SK-N-MC (cell line): ENCODE data around the gene ERC2.

Experiments used
- DNase-seq: peaks from one replicate; pipeline ENCODE4 v3.0.0-alpha.2; 2011; ENCODE audit warnings: low read depth, low spot score
- H3K27ac ChIP-seq: fragments of 200-600 bp; sonication (generic); 2 replicates; pipeline ENCODE4 v1.5.1; 2016; ENCODE audit warnings: mixed run types
- H3K36me3 ChIP-seq: fragments of 200-600 bp; sonication (generic); 2 replicates; pipeline ENCODE4 v1.6.1; 2017; ENCODE audit warnings: antibody characterized with exemption, low read length, mixed read lengths; ENCODE audit not compliant: insufficient read depth
- H3K4me3 ChIP-seq: fragments of 200-600 bp; sonication (generic); 2 replicates; pipeline ENCODE4 v1.5.1; 2016
- H3K9ac ChIP-seq: fragments of 200-600 bp; sonication (generic); 2 replicates; pipeline ENCODE4 v1.8.0; 2017; ENCODE audit warnings: mixed run types, mixed read lengths; ENCODE audit not compliant: insufficient read length
- H3K9me3 ChIP-seq: fragments of 200-600 bp; sonication (generic); 2 replicates; pipeline ENCODE4 v1.6.1; 2017; ENCODE audit warnings: low read depth, mild to moderate bottlenecking, antibody characterized with exemption, low read length, moderate library complexity, mixed read lengths
- EZH2 ChIP-seq: fragments of 200-600 bp; sonication (generic); IDR thresholded peaks from one replicate; pipeline ENCODE4 v1.6.1; 2017; ENCODE audit warnings: antibody characterized with exemption
- FOXP2 ChIP-seq: optimal IDR thresholded peaks from 2 replicates; pipeline ENCODE3; 2011; ENCODE audit warnings: mild to moderate bottlenecking, moderate library complexity; ENCODE audit not compliant: insufficient read depth; ENCODE audit errors: extremely low read length, control extremely low read depth
- POLR2AphosphoS5 ChIP-seq: IDR thresholded peaks from 2 replicates; pipeline ENCODE4 v1.6.1; 2012; ENCODE audit warnings: mild to moderate bottlenecking, low read depth, low read length, borderline replicate concordance

ERC2 gene

DNA sequence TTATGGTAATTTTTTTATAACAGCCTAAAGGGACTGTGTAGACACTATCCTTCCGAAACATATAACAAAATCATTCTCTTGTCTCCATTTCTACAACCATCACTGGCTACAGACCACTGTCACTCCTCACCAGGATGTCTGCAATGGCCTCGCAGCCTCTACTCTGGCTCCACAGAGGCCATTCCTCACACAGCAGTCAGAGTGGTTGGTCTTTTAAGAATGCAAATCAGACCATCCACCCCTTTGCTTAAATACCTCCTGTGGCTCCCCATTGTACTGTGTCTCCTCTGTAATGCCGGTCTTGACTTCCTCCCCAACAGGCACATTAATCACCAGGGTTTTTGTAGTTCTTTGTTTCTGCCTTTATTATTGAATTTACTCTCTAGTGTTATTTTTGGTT lies 344.8 kb downstream of the ERC2 start:
- Histone ChIP-seq H3K27ac (no peak overlapping the region), H3K9me3 (no peaks in the 10 kb centered on the region), H3K4me3 (no peak overlapping the region), H3K9ac (no peak overlapping the region), H3K36me3 (no peaks in the 10 kb centered on the region)
- TF ChIP-seq POLR2AphosphoS5, result no peak
- no peak for TF ChIP-seq FOXP2
- no peak for DNase-seq

- H3K9ac ChIP-seq, result no peak overlapping the region
- H3K27ac ChIP-seq, result no peak overlapping the region
- H3K36me3 ChIP-seq, result no peaks in the 10 kb centered on the region
- DNase-seq, result no peak
- TF ChIP-seq POLR2AphosphoS5 (no peak), EZH2 (no peak), FOXP2 (no peak)
- no peaks in the 10 kb centered on the region for H3K9me3 ChIP-seq
- H3K4me3 ChIP-seq, result no peak overlapping the region
Measured at GRCh38 chr3:56122911-56123310, 345.4 kb downstream of the ERC2 start.

DNA sequence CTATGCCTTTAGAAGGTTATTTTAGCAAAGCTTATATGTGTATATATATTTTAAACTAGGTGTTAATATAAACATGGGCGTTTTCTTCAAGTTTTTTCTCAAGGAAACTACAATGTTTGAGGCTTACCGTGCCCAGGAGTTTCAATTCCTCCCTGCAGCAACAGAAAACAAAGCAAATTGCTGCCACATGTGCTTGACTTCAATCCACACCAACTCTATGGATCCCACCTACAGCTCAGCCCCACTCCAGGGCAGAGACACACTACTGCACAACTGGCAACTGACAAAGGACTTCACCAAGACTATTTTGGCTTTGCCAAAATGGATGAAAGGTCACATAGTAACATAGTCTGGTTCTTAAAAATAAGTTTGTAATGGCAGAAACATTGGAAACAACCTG lies 346.6 kb downstream of the ERC2 start:
- Histone ChIP-seq H3K36me3 (no peaks in the 10 kb centered on the region), H3K4me3 (no peak overlapping the region), H3K9ac (no peak overlapping the region), H3K27ac (no peak overlapping the region), H3K9me3 (no peaks in the 10 kb centered on the region)
- TF ChIP-seq FOXP2, result no peak
- TF ChIP-seq EZH2, result no peak
- TF ChIP-seq POLR2AphosphoS5, result no peak
- no peak for DNase-seq

DNA sequence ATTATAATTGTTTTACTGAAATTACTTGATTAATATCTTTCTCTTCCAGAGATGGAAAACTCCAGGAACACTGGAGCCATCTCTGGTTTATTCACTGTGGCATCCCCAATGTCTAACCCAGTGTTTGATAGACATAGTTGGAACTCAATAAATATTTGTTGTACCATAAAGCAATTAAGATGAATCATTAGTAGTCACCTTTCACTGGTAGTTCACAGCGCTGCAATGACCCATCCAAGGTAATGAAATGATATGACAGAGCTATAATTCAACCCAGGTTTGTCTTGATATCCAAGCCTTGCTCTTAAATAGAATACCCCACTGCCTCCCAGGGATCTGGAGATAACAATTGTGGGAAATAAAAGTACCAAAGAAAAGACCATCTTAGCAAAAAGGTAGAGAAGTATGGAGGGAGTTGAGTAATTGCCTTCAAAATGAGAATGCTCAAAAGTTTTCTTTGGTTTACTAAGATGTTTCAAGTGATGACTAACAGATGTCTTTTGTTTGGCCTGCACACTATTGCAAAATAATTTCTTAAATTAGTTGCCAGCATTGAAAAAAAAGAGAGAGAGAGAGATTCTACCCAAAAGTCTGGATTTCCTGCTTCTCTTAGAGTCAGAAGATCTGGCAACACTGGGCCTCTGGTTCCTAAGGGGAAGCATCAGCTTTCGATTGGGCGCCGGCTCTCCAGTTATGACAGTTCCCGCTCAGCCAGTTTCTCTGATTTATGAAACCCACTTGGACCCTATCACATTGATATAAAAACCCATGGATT lies 348.5 kb downstream of the ERC2 start:
- TF ChIP-seq FOXP2, result no peak
- TF ChIP-seq EZH2, result no peak
- TF ChIP-seq POLR2AphosphoS5, result no peak
- H3K27ac ChIP-seq, result no peak overlapping the region
- no peaks in the 10 kb centered on the region for H3K9me3 ChIP-seq
- DNase-seq, result no peak
- H3K4me3 ChIP-seq, result no peak overlapping the region
- no peak overlapping the region for H3K9ac ChIP-seq
- H3K36me3 ChIP-seq, result no peaks in the 10 kb centered on the region

DNA sequence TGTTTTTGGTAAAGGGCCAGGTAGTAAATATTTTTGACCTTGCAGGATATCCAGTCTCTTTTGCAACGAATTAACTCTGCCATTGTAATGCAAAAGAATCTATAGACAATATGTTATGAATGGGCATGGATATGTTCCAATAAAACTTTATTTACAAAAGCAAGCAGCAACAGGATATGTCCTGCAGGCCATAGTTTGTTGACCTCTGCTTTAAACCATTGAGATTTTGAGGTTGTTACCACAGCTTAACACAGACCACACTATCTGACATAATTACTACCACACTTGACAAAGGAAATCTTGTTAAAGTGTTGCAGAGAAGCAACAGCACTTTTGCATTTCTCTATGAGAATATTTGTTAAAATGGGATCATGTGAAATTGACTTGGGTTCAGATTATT lies 349.3 kb downstream of the ERC2 start:
- H3K27ac ChIP-seq, result no peak overlapping the region
- H3K9ac ChIP-seq, result no peak overlapping the region
- H3K9me3 ChIP-seq, result no peaks in the 10 kb centered on the region
- no peak overlapping the region for H3K4me3 ChIP-seq
- DNase-seq, result no peak
- TF ChIP-seq POLR2AphosphoS5, result no peak
- no peak for TF ChIP-seq EZH2
- no peak for TF ChIP-seq FOXP2
- no peaks in the 10 kb centered on the region for H3K36me3 ChIP-seq

DNA sequence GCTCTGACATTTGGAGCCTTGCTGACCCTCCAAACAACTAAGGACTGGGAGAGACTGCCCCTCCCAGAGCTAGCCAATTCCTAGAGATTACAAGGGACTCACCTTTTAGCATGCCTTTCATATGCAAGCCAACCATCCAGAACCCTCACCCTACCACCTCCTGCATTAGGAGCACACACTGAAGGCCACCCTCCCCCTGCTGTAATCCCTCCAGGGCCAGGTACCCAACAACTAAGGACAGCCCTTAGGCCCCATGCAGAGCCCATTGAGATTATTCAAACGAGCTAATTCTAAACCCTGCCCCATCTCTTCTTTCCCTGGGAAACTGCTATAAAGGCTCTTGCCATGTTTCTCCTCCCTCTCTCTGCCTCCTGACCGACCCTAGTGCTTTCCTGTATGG lies 352.6 kb downstream of the ERC2 start:
- H3K9ac ChIP-seq, result no peak overlapping the region
- no peak for TF ChIP-seq POLR2AphosphoS5
- TF ChIP-seq FOXP2, result no peak
- no peak for TF ChIP-seq EZH2
- H3K9me3 ChIP-seq, result no peaks in the 10 kb centered on the region
- no peak overlapping the region for H3K4me3 ChIP-seq
- DNase-seq, result no peak
- no peak overlapping the region for H3K27ac ChIP-seq
- H3K36me3 ChIP-seq, result no peaks in the 10 kb centered on the region

GRCh38 chr3:56115199-56115598 lies 353.1 kb downstream of the ERC2 start:
- DNase-seq, result no peak
- TF ChIP-seq FOXP2 (no peak), EZH2 (no peak), POLR2AphosphoS5 (no peak)
- no peaks in the 10 kb centered on the region for H3K36me3 ChIP-seq
- no peak overlapping the region for H3K9ac ChIP-seq
- H3K4me3 ChIP-seq, result no peak overlapping the region
- H3K27ac ChIP-seq, result no peak overlapping the region
- no peaks in the 10 kb centered on the region for H3K9me3 ChIP-seq

GRCh38 chr3:56113908-56114307 lies 354.4 kb downstream of the ERC2 start:
- Histone ChIP-seq H3K27ac (no peak overlapping the region), H3K9me3 (no peaks in the 10 kb centered on the region), H3K36me3 (no peaks in the 10 kb centered on the region), H3K9ac (no peak overlapping the region), H3K4me3 (no peak overlapping the region)
- no peak for TF ChIP-seq EZH2
- TF ChIP-seq FOXP2, result no peak
- TF ChIP-seq POLR2AphosphoS5, result no peak
- DNase-seq, result no peak

GRCh38 chr3:56113231-56113630 lies 355.0 kb downstream of the ERC2 start:
- H3K4me3 ChIP-seq, result no peak overlapping the region
- H3K36me3 ChIP-seq, result no peaks in the 10 kb centered on the region
- DNase-seq, result no peak
- H3K9ac ChIP-seq, result no peak overlapping the region
- TF ChIP-seq POLR2AphosphoS5, result no peak
- no peak for TF ChIP-seq EZH2
- no peak for TF ChIP-seq FOXP2
- H3K27ac ChIP-seq, result no peak overlapping the region
- H3K9me3 ChIP-seq, result no peaks in the 10 kb centered on the region
